Stimulated activated CD8-positive, alpha-beta memory T cell treated with anti-CD3 and anti-CD28 coated beads, Interleukin-4, amount 100 ng/mL, for 24 hours (primary cell): ENCODE measurements around the gene BORA.
"Not testable (repeated sequence)": the region's sequence is repeated elsewhere in the genome, so short reads cannot be mapped to it uniquely, and the experiment has no call there.

Experiments
- DNase-seq: peaks from one replicate; pipeline ENCODE4 v3.0.0-alpha.2; 2020; ENCODE audit warnings: low read depth

BORA gene

DNA sequence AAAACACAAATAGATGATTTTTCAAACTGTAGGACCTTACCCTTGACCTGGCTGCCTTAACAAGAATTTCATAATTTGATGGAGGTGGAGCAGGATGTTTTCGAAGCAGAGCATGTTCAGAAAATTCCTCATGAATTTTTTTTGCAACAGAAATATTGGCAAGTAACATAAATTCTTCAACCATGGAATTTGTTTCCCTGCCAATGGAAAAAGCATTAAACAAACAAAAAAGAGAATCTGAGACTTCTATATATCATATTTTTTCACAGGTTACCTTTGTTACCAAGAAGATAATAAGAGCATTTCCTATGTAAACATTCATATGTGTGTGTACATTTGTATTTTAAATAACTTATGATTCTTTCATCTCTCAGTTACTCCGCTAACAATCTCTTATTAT is 35.7 kb downstream of the BORA start:
- no peak for DNase-seq

DNA sequence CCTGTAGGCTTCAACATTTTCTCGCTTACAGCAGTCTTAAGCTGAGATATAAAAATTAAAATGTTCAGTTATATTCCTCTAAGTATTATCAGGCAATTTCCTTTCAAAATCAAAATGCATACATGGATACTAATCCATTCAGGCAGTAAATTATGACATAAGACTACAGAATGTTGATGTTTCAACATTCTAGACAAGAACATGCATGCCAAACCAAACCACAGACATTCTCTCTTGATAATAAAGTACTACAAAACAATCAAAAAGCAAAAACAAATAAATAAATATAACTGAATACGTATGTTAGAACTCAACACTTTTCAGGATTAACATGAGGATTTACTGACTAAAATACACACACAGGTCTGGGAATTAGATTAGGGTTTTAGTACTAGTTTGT is 46.3 kb downstream of the BORA start:
- DNase-seq: no peak

DNA sequence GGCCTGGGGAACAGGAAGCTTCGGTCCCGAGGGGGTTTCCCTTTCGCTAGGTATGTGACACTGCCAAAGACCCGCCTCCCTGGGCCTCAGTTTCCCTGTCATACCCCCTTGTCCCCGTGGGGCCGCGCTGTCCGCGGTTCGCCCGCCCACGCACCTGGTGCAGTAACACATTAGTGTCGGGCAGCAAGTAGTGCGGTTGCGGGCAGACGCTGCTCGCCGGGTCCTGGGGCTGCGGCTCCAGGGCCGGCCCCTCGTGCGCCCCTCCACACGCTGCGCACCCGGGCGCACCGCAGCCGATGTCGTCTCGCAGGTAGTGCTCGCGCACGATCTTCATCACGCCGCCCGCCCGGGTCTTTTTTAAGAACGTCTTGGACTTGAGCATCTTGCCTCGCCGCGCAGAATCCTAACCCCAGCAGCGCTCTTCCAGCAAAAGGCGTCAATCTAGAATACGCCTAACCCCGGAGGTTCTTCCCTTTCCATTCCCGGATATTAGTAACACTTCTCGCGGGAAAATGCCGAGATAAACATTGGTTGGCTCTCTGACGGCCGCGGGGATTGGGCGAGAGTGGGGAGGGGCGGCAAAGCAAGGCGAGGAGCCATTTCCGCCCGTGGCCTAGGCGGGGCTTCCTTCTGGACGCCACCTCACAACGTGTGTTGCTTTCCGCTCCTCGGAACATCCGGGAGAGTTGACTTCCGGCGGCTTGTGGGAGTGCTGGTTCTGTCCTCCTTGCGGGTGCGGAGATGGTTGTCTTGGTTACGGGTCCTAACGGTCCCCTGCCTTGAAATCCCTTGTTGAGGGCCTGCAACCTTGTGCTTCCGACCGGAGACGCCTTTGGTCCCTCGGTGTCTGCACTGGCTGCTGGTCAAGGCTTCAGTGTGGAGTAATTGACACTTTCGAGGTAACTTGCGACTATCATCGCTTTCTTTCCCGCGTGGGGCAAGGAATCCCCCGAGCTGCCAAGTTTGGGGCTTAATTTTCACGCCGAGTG is 54.0 kb downstream of the BORA start, which contains the start of the genes DIS3 and PIBF1:
DIS3 (minus strand) TSS at position 450 of the 989 bp plus-strand sequence; CDS start at position 382, 68 bp downstream.
PIBF1 (plus strand) TSS at position 683 of the 989 bp plus-strand sequence. CDS start 1,337 bp downstream, outside the sequence.
- DNase-seq: peak; percentile 94

DNA sequence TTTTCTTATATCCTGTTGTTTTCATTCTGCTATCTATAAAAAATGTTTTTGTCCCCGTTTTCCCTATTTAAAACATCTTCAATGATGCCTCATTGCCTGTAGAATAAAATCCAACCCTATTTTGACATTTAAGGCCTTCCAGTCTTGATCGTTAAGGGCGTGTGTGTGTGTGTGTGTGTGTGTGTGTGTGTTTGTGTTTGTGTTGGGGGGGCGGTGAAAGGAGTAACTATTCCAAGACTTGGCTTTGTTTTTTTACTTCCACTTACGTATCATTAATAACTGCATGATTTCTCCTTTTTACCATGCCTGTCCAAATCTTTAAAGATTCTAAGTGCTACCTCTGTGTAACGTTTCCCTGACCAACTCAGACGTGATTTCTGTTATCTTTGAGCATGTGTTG is 55.0 kb downstream of the BORA start:
- DNase-seq: no peak

DNA sequence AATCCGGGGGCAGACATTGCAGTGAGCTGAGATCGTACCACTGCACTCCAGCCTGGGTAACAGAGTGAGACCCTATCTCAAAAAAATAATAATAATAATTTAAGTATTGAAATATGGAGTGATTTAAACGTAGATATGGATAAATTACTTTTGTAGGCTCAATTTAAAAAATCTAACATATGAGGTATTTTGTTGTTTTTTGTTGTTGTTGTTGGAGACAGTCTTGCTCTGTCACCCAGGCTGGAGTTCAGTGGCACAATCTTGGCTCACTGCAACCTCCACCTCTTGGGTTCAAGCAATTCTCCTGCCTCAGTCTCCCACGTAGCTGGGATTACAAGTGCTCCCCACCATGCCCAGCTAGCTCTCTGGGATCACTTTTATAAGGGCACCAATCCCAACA is 57.0 kb downstream of the BORA start:
- DNase-seq: not testable (repeated sequence)

DNA sequence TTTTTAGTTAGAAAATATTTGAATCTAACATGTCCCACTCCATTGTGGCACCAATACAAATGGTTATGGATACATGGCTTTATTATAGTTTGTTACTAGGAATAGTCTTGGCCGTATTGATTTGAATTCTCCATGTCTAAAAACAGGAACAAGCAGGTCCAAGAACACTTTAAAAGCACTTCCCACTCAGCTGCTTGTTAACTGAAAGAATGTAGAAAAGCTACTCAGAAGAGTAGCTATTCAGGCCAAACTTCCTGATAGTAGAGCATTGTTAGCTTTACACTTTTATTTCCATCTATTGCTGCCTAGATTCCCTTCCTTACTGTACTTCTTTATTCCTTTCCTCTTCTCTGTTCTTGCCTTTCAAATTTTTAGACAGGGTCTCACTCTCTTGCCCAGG is 61.1 kb downstream of the BORA start:
- DNase-seq: no peak

DNA sequence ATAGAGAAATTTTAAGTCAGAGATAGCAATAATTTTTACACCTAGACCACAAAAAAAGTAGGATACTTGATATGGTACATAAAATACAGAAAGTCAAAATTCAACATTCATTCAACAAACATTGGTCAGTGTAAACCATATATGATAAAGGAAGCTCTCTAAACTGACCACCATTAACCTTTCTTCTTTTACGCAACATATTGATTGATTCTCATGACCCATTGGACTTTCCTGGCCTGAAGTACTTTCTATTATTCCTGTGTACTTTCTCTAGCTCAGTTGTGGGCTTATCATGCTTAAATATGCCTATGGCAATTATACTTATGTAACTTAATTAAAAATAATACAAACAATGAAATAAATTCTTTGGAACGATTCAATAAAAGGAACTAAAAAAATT is 64.9 kb downstream of the BORA start:
- DNase-seq: no peak

DNA sequence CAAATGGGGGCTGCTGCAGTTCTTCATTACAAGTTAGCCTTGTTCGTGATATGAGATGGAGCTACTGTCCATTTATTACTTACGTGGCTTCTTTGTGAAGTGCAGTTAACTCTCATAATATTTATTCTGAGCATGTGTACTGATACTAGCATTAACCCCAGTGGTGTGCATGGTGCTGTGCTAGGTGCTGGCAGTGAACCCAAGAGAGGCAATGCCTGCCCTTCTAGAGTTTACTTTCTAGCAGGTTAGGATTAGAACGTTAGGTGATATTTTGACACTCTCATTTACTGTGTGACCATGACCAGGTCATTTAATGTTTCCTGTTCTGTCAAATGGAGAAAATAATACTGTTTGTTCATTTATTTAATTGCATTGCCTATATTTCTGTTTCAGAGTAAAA is 71.1 kb downstream of the BORA start:
- DNase-seq: no peak

DNA sequence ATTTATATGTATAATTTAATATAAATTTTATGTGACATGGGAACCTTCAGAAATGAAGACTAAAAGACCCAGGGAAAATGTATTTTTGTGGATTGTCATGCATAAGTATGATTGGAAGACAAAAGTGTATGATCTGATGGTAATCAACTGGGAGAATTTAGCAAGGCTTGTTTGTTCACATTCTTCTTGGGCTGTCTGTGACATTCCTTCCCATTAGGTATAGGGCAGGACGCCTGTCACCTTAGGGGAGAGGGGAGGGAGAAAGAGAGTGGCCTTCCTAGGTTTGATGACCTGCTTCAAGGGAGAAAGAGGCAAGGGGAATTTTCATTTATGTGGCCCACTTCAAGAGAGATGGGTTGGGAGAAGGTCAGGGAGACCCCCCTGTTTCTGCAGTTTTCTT is 76.6 kb downstream of the BORA start:
- no peak for DNase-seq
